ENCODE data around the gene TARS3. TPM values are rescaled to one million over a fixed set of nuclear protein-coding genes. Genes with fewer than 3 reads are reported as not detected.

Gene TARS3
- total RNA-seq, 1 donor from 2014 or later = 14.1 TPM

GRCh38 chr15:101613130-101614000 lies 110.9 kb downstream of the TARS3 start:
- Mint-ChIP-seq H3K4me1 (ENCODE audit: low read depth) (no peaks in the 10 kb centered on the region), H3K27ac (no peak overlapping the region), H3K27me3 (ENCODE audit: low read depth) (no peaks in the 10 kb centered on the region), H3K4me3 (ENCODE audit: low read depth) (no peak overlapping the region), H3K36me3 (ENCODE audit: low read depth) (no peaks in the 10 kb centered on the region), H3K9me3 (no peaks in the 10 kb centered on the region)
- intact Hi-C loops (cut with micrococcal nuclease) = no loop called here
- DNase-seq (ENCODE audit: low spot score) = no peak

GRCh38 chr15:101612676-101613075 lies 111.6 kb downstream of the TARS3 start:
- Mint-ChIP-seq H3K4me3 (ENCODE audit: low read depth) (no peak overlapping the region), H3K36me3 (ENCODE audit: low read depth) (no peaks in the 10 kb centered on the region), H3K4me1 (ENCODE audit: low read depth) (no peaks in the 10 kb centered on the region), H3K27ac (no peak overlapping the region), H3K9me3 (no peaks in the 10 kb centered on the region), H3K27me3 (ENCODE audit: low read depth) (no peaks in the 10 kb centered on the region)
- intact Hi-C loops (cut with micrococcal nuclease) = loop anchor here (1.0 kb wide), 1 partner anchor 26 kb away; no protein-coding TSS in a partner anchor
- DNase-seq (ENCODE audit: low spot score) = no peak

GRCh38 chr15:101611580-101612299 lies 112.5 kb downstream of the TARS3 start:
- Mint-ChIP-seq H3K9me3 (no peaks in the 10 kb centered on the region), H3K4me1 (ENCODE audit: low read depth) (no peaks in the 10 kb centered on the region), H3K36me3 (ENCODE audit: low read depth) (no peaks in the 10 kb centered on the region), H3K4me3 (ENCODE audit: low read depth) (no peak overlapping the region), H3K27ac (no peak overlapping the region), H3K27me3 (ENCODE audit: low read depth) (no peaks in the 10 kb centered on the region)
- DNase-seq (ENCODE audit: low spot score) = no peak
- intact Hi-C loops (cut with micrococcal nuclease) = loop anchor here (1.0 kb wide), 1 partner anchor 25 kb away; no protein-coding TSS in a partner anchor

- H3K27ac Mint-ChIP-seq = no peak overlapping the region
- no peaks in the 10 kb centered on the region for H3K27me3 Mint-ChIP-seq (ENCODE audit: low read depth)
- no peaks in the 10 kb centered on the region for H3K4me1 Mint-ChIP-seq (ENCODE audit: low read depth)
- DNase-seq (ENCODE audit: low spot score) = no peak
- H3K36me3 Mint-ChIP-seq (ENCODE audit: low read depth) = no peaks in the 10 kb centered on the region
- no peaks in the 10 kb centered on the region for H3K9me3 Mint-ChIP-seq
- intact Hi-C loops (cut with micrococcal nuclease) = no loop called here
- H3K4me3 Mint-ChIP-seq (ENCODE audit: low read depth) = no peak overlapping the region
Observed at GRCh38 chr15:101611007-101611406, 113.3 kb downstream of the TARS3 start.

GRCh38 chr15:101610611-101611000 lies 113.7 kb downstream of the TARS3 start:
- Mint-ChIP-seq H3K36me3 (ENCODE audit: low read depth) (no peaks in the 10 kb centered on the region), H3K4me3 (ENCODE audit: low read depth) (no peak overlapping the region), H3K4me1 (ENCODE audit: low read depth) (no peaks in the 10 kb centered on the region), H3K9me3 (no peaks in the 10 kb centered on the region), H3K27me3 (ENCODE audit: low read depth) (no peaks in the 10 kb centered on the region), H3K27ac (no peak overlapping the region)
- DNase-seq (ENCODE audit: low spot score) = no peak
- intact Hi-C loops (cut with micrococcal nuclease) = no loop called here

- H3K4me1 Mint-ChIP-seq (ENCODE audit: low read depth) = no peaks in the 10 kb centered on the region
- no peak for DNase-seq (ENCODE audit: low spot score)
- no peak overlapping the region for H3K4me3 Mint-ChIP-seq (ENCODE audit: low read depth)
- H3K9me3 Mint-ChIP-seq = no peaks in the 10 kb centered on the region
- H3K27ac Mint-ChIP-seq = no peak overlapping the region
- H3K27me3 Mint-ChIP-seq (ENCODE audit: low read depth) = no peaks in the 10 kb centered on the region
- intact Hi-C loops (cut with micrococcal nuclease) = no loop called here
- no peaks in the 10 kb centered on the region for H3K36me3 Mint-ChIP-seq (ENCODE audit: low read depth)
Observed at GRCh38 chr15:101609742-101610610, 114.3 kb downstream of the TARS3 start.

GRCh38 chr15:101608201-101608600 lies 116.1 kb downstream of the TARS3 start:
- intact Hi-C loops (cut with micrococcal nuclease) = no loop called here
- H3K36me3 Mint-ChIP-seq (ENCODE audit: low read depth) = no peaks in the 10 kb centered on the region
- H3K9me3 Mint-ChIP-seq = no peaks in the 10 kb centered on the region
- no peaks in the 10 kb centered on the region for H3K4me1 Mint-ChIP-seq (ENCODE audit: low read depth)
- DNase-seq (ENCODE audit: low spot score) = no peak
- no peak overlapping the region for H3K27ac Mint-ChIP-seq
- no peaks in the 10 kb centered on the region for H3K27me3 Mint-ChIP-seq (ENCODE audit: low read depth)
- no peak overlapping the region for H3K4me3 Mint-ChIP-seq (ENCODE audit: low read depth)

- no peaks in the 10 kb centered on the region for H3K9me3 Mint-ChIP-seq
- H3K4me3 Mint-ChIP-seq (ENCODE audit: low read depth) = no peak overlapping the region
- no peaks in the 10 kb centered on the region for H3K27me3 Mint-ChIP-seq (ENCODE audit: low read depth)
- no peak for DNase-seq (ENCODE audit: low spot score)
- no peak overlapping the region for H3K27ac Mint-ChIP-seq
- H3K36me3 Mint-ChIP-seq (ENCODE audit: low read depth) = no peaks in the 10 kb centered on the region
- intact Hi-C loops (cut with micrococcal nuclease) = no loop called here
- no peaks in the 10 kb centered on the region for H3K4me1 Mint-ChIP-seq (ENCODE audit: low read depth)
Observed at GRCh38 chr15:101607108-101607507, 117.2 kb downstream of the TARS3 start.

- DNase-seq (ENCODE audit: low spot score) = no peak
- no peak overlapping the region for H3K4me3 Mint-ChIP-seq (ENCODE audit: low read depth)
- intact Hi-C loops (cut with micrococcal nuclease) = no loop called here
- H3K36me3 Mint-ChIP-seq (ENCODE audit: low read depth) = no peaks in the 10 kb centered on the region
- no peaks in the 10 kb centered on the region for H3K4me1 Mint-ChIP-seq (ENCODE audit: low read depth)
- no peak overlapping the region for H3K27ac Mint-ChIP-seq
- H3K9me3 Mint-ChIP-seq = no peaks in the 10 kb centered on the region
- H3K27me3 Mint-ChIP-seq (ENCODE audit: low read depth) = peaks cover 7% of the 10 kb centered on the region
Observed at GRCh38 chr15:101604124-101604874, 120.0 kb downstream of the TARS3 start.

Other genes with a start within 250 kb of the TARS3 start
- 0.83 and 1.9 TPM in 2 replicates for gene PCSK6, start 234.8 kb downstream of the TARS3 start, total RNA-seq
- 40.4 and 42.6 TPM in 2 replicates for gene TM2D3, start 72.1 kb downstream of the TARS3 start, total RNA-seq
- gene OR4F6, start 79.0 kb upstream of the TARS3 start, total RNA-seq = not detected in 2 replicates
- gene OR4F15, start 87.7 kb upstream of the TARS3 start, total RNA-seq = not detected in 2 replicates

Measured in activated T-helper 2 cell treated with anti-CD3 and anti-CD28 coated beads, Interferon-gamma antibody, Interleukin-2, Interleukin-4, amounts not matched to agents 10 μg/mL and 5 μg/mL and 100 μg/mL, durations not matched to agents 14 hours and 24 hours and 36 hours (primary cell).